ENCODE results near the gene RUNDC3A. TPM values are rescaled to one million over a fixed set of nuclear protein-coding genes. Genes with fewer than 3 reads are reported as not detected.

The RUNDC3A gene
- total and polyA plus RNA-seq, 9 donors = 0.24 to 5.4 (median 1.5) TPM

DNA sequence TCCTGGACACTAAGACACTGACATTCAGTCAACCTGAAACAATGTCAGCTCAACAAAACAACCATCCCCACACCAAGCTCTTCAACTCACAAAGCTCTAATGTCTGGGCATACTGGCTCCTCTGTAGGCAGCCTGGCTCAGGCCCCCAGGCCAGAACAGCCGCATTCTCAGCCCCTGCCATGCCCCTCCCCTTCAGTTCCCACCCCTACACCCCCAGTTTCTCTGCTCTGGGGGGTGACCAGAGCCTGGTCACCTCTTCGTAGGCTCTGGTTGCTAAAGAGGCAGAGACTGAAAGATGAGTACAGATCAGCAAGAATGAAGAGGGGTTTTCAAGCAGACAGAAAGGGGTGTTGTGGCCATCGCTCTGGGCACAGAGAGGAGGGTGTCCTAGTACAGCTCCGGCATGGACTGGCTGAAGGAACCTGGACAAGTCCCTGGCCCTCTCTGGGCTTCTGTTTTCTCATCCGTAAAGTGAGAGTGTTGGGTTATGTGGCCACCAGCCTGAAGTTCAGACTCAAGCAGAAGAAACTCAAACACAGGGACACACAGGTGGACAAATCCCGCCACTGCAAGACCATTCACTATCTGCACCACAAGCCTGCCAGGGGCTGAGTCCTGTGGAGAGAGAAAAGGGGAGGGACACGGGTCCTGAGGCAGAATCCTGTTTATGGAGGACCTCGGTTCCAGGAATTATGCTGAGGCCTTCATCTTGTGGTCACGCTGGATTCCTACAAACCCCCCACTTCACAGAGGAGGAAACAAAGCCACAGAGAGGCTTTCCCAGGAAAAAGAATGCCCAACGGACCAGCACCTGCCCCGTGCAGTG is 39.5 kb upstream of the RUNDC3A start:
- Histone ChIP-seq H3K9me3 (no peaks in the 10 kb centered on the region), H3K4me1 (ENCODE audit: insufficient read depth) (no peaks in the 10 kb centered on the region), H3K27me3 (no peaks in the 10 kb centered on the region), H3K27ac (no peak overlapping the region), H3K4me3 (no peak overlapping the region), H3K36me3 (no peaks in the 10 kb centered on the region)
- intact Hi-C loops (cut with DNase I) = no loop called here
- WGBS, 3 donors = 74 to 79% (median 78%) methylated on average over 11 of the region's 11 CpGs
- DNase-seq = no peak
- TF ChIP-seq CTCF (IDR thresholded peaks at IDR 0.05) = no peak
- no peak for TF ChIP-seq EP300 (IDR thresholded peaks at IDR 0.05)
- TF ChIP-seq POLR2A (IDR thresholded peaks at IDR 0.05) = no peak

DNA sequence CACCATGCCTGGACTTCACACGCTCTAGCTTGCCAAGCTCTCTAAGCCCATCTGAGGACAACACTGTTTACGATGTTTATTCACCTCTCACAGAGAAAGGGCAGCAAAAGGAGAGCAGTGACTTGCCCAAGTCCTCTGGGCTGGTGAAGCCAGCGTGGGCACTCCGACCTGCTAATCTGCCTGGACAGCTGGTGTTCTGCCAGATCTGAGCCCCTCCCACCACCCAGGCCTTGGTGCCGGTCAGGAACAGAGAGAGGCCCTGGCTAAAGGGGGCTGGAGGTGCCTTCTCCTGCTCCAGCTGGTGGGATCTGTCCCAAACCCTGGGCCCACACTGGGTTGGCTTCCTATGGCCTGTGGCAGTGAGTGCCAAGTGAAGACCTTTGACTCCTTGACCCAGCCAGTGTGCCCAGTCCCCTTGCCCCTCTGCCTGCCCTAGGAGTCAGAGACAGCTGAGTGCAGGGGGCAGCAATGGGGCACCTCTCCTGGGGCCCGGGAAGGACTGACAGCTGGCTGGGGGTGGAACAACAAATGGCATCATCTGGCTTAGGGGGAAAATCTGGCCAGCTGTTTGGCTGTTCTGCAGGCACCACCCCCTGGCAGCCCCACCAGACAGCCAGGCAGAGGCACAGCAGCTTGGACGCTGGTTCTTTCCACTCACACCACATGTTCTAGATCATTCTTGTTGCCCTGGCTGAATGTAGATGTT is 38.7 kb upstream of the RUNDC3A start:
- 49 to 64% (median 64%) methylated on average over 7 of the region's 7 CpGs for WGBS, 3 donors
- DNase-seq = no peak
- intact Hi-C loops (cut with DNase I) = no loop called here

DNA sequence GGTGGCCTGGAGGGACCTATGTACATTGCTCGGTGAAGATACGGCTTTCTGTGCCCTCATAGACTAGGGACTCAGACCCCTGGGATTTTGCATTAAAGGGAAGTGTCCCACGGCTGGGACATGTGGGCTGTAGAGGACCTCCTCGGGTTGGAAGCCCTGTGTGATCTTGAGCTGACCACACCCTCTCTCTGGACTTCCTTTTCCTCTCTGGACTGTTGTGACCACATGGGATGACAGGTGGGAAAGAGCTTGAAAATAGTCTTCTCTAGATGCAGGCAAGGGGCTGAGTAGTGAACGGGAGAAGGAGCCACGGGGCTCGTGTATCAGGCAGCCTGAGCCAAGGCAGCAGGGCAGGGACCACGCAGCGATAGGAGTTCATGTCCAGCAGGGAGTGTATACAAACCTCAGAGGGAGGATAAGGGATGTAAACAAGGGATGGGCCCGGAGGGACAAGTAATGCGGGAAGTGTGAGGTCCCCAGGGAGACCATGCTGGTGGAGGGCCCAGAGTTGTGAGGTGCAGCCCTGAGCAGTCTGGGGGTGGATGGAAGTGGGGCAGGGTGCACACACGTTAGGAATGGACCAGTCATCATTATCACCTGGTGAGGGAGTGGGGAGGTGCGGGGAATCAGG is 36.0 kb upstream of the RUNDC3A start:
- no peaks in the 10 kb centered on the region for H3K4me1 ChIP-seq (ENCODE audit: insufficient read depth)
- no peaks in the 10 kb centered on the region for H3K27me3 ChIP-seq
- intact Hi-C loops (cut with DNase I) = no loop called here
- WGBS, 3 donors = 43 to 50% (median 45%) methylated on average over 13 of the region's 13 CpGs
- H3K27ac ChIP-seq = no peak overlapping the region
- H3K9me3 ChIP-seq = no peaks in the 10 kb centered on the region
- H3K36me3 ChIP-seq = no peaks in the 10 kb centered on the region
- H3K4me3 ChIP-seq = no peak overlapping the region
- DNase-seq = no peak
- no peak for TF ChIP-seq POLR2A (IDR thresholded peaks at IDR 0.05)

More for the DNA sequence above, 38.7 kb upstream of the RUNDC3A start:
- H3K36me3 ChIP-seq = no peaks in the 10 kb centered on the region
- no peaks in the 10 kb centered on the region for H3K27me3 ChIP-seq
- H3K27ac ChIP-seq = no peak overlapping the region
- H3K4me3 ChIP-seq = no peak overlapping the region
- TF ChIP-seq CTCF (IDR thresholded peaks at IDR 0.05) (no peak), POLR2A (IDR thresholded peaks at IDR 0.05) (no peak), EP300 (IDR thresholded peaks at IDR 0.05) (no peak)
- H3K4me1 ChIP-seq (ENCODE audit: insufficient read depth) = no peaks in the 10 kb centered on the region
- H3K9me3 ChIP-seq = no peaks in the 10 kb centered on the region

DNA sequence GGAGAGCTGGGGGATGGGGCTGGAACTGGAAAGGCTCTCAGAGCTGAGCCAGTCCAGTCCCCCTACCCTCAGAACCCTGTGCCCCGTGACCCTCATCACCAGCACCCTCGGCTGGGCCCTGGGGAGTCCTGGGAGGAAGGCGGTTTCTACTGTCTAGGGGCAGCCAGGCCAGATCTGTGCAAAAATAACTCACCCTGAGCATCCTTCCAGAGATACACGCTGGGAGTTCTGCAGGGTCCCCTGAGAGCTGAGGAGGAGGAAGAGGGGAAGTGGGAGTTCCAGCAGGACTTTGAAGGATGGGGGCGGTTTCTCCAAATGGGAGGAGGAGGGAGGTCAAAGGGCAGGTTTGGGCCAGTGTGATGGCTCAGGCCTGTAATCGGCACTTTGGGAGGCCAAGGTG is 35.4 kb upstream of the RUNDC3A start:
- Histone ChIP-seq H3K36me3 (no peaks in the 10 kb centered on the region), H3K27me3 (no peaks in the 10 kb centered on the region), H3K4me3 (no peak overlapping the region), H3K4me1 (ENCODE audit: insufficient read depth) (no peaks in the 10 kb centered on the region), H3K27ac (no peak overlapping the region), H3K9me3 (no peaks in the 10 kb centered on the region)
- no peak for DNase-seq
- WGBS, 3 donors = 57 to 68% (median 65%) methylated on average over 6 of the region's 6 CpGs
- intact Hi-C loops (cut with DNase I) = no loop called here
- TF ChIP-seq CTCF (IDR thresholded peaks at IDR 0.05) (no peak), EP300 (IDR thresholded peaks at IDR 0.05) (no peak), POLR2A (IDR thresholded peaks at IDR 0.05) (no peak)

Data from ovary (tissue), 9 donors.